Naive thymus-derived CD4-positive, alpha-beta T cell (primary cell): Measurements from ENCODE around the gene ADGRB3. TPM values are rescaled to one million over a fixed set of nuclear protein-coding genes. Genes with fewer than 3 reads are reported as not detected.

Experiments
- ATAC-seq: fragments of 150-1000 bp; cut with Tn5 transposase; 2 replicates; pipeline ENCODE4 v1.10.0; 2021; ENCODE audit warnings: mild to moderate bottlenecking, moderate library complexity
- CTCF ChIA-PET: fragments of 350-600 bp; sonication (Branson Sonifier 250); formaldehyde crosslinking; loops from one replicate; lab custom pipeline; 2021; ENCODE audit warnings: antibody characterized with exemption; lab: Charles Lee
- POLR2A ChIA-PET: fragments of 350-600 bp; sonication (Branson Sonifier 250); formaldehyde crosslinking; loops from one replicate; lab custom pipeline; 2021; ENCODE audit warnings: antibody characterized with exemption, inconsistent platforms; lab: Charles Lee
- DNase-seq, 9 donors: peaks; one replicate each; pipeline versions ENCODE4 v3.0.0 to v3.0.0-alpha.2; 2020 to 2022; ENCODE audit warnings: mixed read lengths in 1 of 9
- H3K27ac ChIP-seq: one replicate; pipeline ENCODE4 v1.7.0; 2013; ENCODE audit warnings: mild to moderate bottlenecking, low read depth, low read length, moderate library complexity
- H3K27me3 ChIP-seq, 2 donors: one replicate each; pipeline ENCODE4 v1.7.0; 2013; ENCODE audit warnings: low read length in 2 of 2, mild to moderate bottlenecking in 2 of 2, moderate library complexity in 2 of 2; ENCODE audit not compliant: control insufficient read depth in 2 of 2, insufficient read depth in 2 of 2
- H3K36me3 ChIP-seq, 3 experiments: 1 replicate in 2 of 3; 2 replicates in 1 of 3; pipeline ENCODE4 v1.7.0; 2013; ENCODE audit warnings: low read length in 3 of 3, mild to moderate bottlenecking in 3 of 3, moderate library complexity in 1 of 3; ENCODE audit not compliant: insufficient read depth in 3 of 3, control insufficient read depth in 2 of 3
- H3K4me1 ChIP-seq, 2 donors: one replicate each; pipeline ENCODE4 v1.7.0; 2013; ENCODE audit warnings: low read length in 2 of 2, mild to moderate bottlenecking in 2 of 2, moderate library complexity in 1 of 2; ENCODE audit not compliant: control insufficient read depth in 2 of 2, insufficient read depth in 2 of 2
- H3K4me3 ChIP-seq: 2 replicates; pipeline ENCODE4 v1.7.0; 2013; ENCODE audit warnings: mild to moderate bottlenecking, low read length
- H3K9me3 ChIP-seq, 3 experiments: 1 replicate in 2 of 3; 2 replicates in 1 of 3; pipeline ENCODE4 v1.7.0; 2013; ENCODE audit warnings: low read length in 3 of 3; ENCODE audit not compliant: control insufficient read depth in 2 of 3
- H3K27ac Mint-ChIP-seq, 9 donors: one replicate each; pipeline ENCODE4 v1.8.0; 2020 to 2022; ENCODE audit warnings: mixed read lengths in 9 of 9, mild to moderate bottlenecking in 8 of 9, moderate library complexity in 5 of 9, inconsistent platforms in 2 of 9
- H3K27me3 Mint-ChIP-seq, 5 donors: one replicate each; pipeline ENCODE4 v1.8.0; 2021 to 2022; ENCODE audit warnings: mixed read lengths in 5 of 5, mild to moderate bottlenecking in 1 of 5
- H3K36me3 Mint-ChIP-seq, 5 donors: one replicate each; pipeline ENCODE4 v1.8.0; 2020 to 2022; ENCODE audit warnings: mixed read lengths in 5 of 5, mild to moderate bottlenecking in 3 of 5, inconsistent platforms in 1 of 5
- H3K4me1 Mint-ChIP-seq, 7 donors: one replicate each; pipeline ENCODE4 v1.8.0; 2020 to 2022; ENCODE audit warnings: mixed read lengths in 7 of 7, mild to moderate bottlenecking in 3 of 7, inconsistent platforms in 1 of 7
- H3K4me3 Mint-ChIP-seq, 10 donors: one replicate each; pipeline ENCODE4 v1.8.0; 2020 to 2022; ENCODE audit warnings: mild to moderate bottlenecking in 10 of 10, mixed read lengths in 10 of 10, moderate library complexity in 6 of 10, inconsistent platforms in 2 of 10
- H3K9me3 Mint-ChIP-seq, 11 donors: one replicate each; pipeline ENCODE4 v1.8.0; 2020 to 2022; ENCODE audit warnings: mixed read lengths in 11 of 11, mild to moderate bottlenecking in 4 of 11, inconsistent platforms in 1 of 11, moderate library complexity in 1 of 11
- intact Hi-C, 2 donors: fragments of 100-400 bp; cut with micrococcal nuclease; formaldehyde crosslinking; loops; one replicate each; pipeline ENCODE4 v1.15.1; 2023
- polyA plus RNA-seq, 2 donors: library from polyadenylated mRNA; unstranded; fragments of 300-500 nt; fragmentation: Illumina TruSeq; gene quantifications; one replicate each; pipeline ENCODE4 v1.2.3, GENCODE V29; 2021
- total RNA-seq, 6 experiments: library from RNA in 5 of 6; stranded (reverse) in 5 of 6; gene quantifications; 1 replicate in 5 of 6; 2 replicates in 1 of 6; pipeline ENCODE4 v1.2.3 and lab custom pipeline; 2021 to 2026

The ADGRB3 gene
- total and polyA plus RNA-seq, 7 experiments from 2014 or later: not detected

- H3K4me3 Mint-ChIP-seq: no peak overlapping the region
- H3K27ac Mint-ChIP-seq: no peak overlapping the region
- Histone ChIP-seq H3K27me3 (peaks cover 0 to 5% of the 10 kb centered on the region in 2 donors), H3K27ac (no peak overlapping the region), H3K36me3 (no peaks in the 10 kb centered on the region), H3K4me3 (no peak overlapping the region), H3K9me3 (no peaks in the 10 kb centered on the region), H3K4me1 (no peaks in the 10 kb centered on the region)
- intact Hi-C loops: loop anchor here (1.0 to 10.0 kb wide), 6 partner anchors 140 to 1471 kb away; no protein-coding TSS in a partner anchor
- POLR2A ChIA-PET: no interaction called here
- H3K36me3 Mint-ChIP-seq: peaks cover 0 to 4% (median 0%) of the 10 kb centered on the region in 5 donors
- H3K9me3 Mint-ChIP-seq: peaks cover 0 to 6% (median 0%) of the 10 kb centered on the region in 11 donors
- ATAC-seq (no peak), DNase-seq (no peak)
- peaks cover 12 to 32% (median 23%) of the 10 kb centered on the region in 7 donors for H3K4me1 Mint-ChIP-seq
- H3K27me3 Mint-ChIP-seq: peaks cover 43 to 64% (median 59%) of the 10 kb centered on the region in 5 donors
- CTCF ChIA-PET: no interaction called here
Measured at GRCh38 chr6:68637782-68638181, 2.7 kb downstream of the ADGRB3 start.

GRCh38 chr6:68638230-68638900 is 3.3 kb downstream of the ADGRB3 start:
- ChIA-PET CTCF (no interaction called here), POLR2A (no interaction called here)
- no peak overlapping the region for H3K27ac Mint-ChIP-seq
- H3K36me3 ChIP-seq: no peaks in the 10 kb centered on the region
- no peak overlapping the region for H3K27ac ChIP-seq
- H3K36me3 Mint-ChIP-seq: peaks cover 0 to 4% (median 0%) of the 10 kb centered on the region in 5 donors
- peaks cover 0 to 5% of the 10 kb centered on the region in 2 donors for H3K27me3 ChIP-seq
- ATAC-seq (no peak), DNase-seq (no peak)
- H3K9me3 Mint-ChIP-seq: peaks cover 0 to 6% (median 0%) of the 10 kb centered on the region in 11 donors
- peaks cover 37 to 58% (median 55%) of the 10 kb centered on the region in 5 donors for H3K27me3 Mint-ChIP-seq
- intact Hi-C loops: loop anchor here (1.0 to 10.0 kb wide), 5 partner anchors 139 to 1086 kb away; no protein-coding TSS in a partner anchor
- H3K4me3 Mint-ChIP-seq: no peak overlapping the region
- H3K4me1 Mint-ChIP-seq: peaks cover 12 to 32% (median 23%) of the 10 kb centered on the region in 7 donors
- H3K9me3 ChIP-seq: no peaks in the 10 kb centered on the region
- no peak overlapping the region for H3K4me3 ChIP-seq
- H3K4me1 ChIP-seq: no peaks in the 10 kb centered on the region

GRCh38 chr6:68639211-68639610 is 4.1 kb downstream of the ADGRB3 start:
- Mint-ChIP-seq H3K27ac (no peak overlapping the region), H3K4me3 (no peak overlapping the region), H3K9me3 (peaks cover 0 to 6% (median 0%) of the 10 kb centered on the region in 11 donors), H3K4me1 (peaks cover 4 to 26% (median 18%) of the 10 kb centered on the region in 7 donors), H3K36me3 (peaks cover 0 to 4% (median 0%) of the 10 kb centered on the region in 5 donors), H3K27me3 (peaks cover 28 to 50% (median 47%) of the 10 kb centered on the region in 5 donors)
- Histone ChIP-seq H3K4me3 (no peak overlapping the region), H3K27me3 (peaks cover 0 to 5% of the 10 kb centered on the region in 2 donors), H3K9me3 (no peaks in the 10 kb centered on the region), H3K36me3 (no peaks in the 10 kb centered on the region), H3K27ac (no peak overlapping the region), H3K4me1 (no peaks in the 10 kb centered on the region)
- ATAC-seq (no peak), DNase-seq (no peak)
- CTCF ChIA-PET: no interaction called here
- POLR2A ChIA-PET: no interaction called here
- intact Hi-C loops: loop anchor here (2.0 to 10.0 kb wide), 4 partner anchors 138 to 1086 kb away; no protein-coding TSS in a partner anchor

- intact Hi-C loops: loop anchor here (2.0 to 10.0 kb wide), 4 partner anchors 137 to 1085 kb away; no protein-coding TSS in a partner anchor
- DNase-seq: no peak
- ChIA-PET CTCF (no interaction called here), POLR2A (no interaction called here)
- H3K9me3 Mint-ChIP-seq: peaks cover 0 to 4% (median 0%) of the 10 kb centered on the region in 11 donors
- H3K4me1 Mint-ChIP-seq: peaks cover 0 to 21% (median 13%) of the 10 kb centered on the region in 7 donors
- Histone ChIP-seq H3K9me3 (no peaks in the 10 kb centered on the region), H3K4me1 (no peaks in the 10 kb centered on the region), H3K27ac (no peak overlapping the region), H3K36me3 (no peaks in the 10 kb centered on the region), H3K27me3 (peaks cover 0 to 5% of the 10 kb centered on the region in 2 donors), H3K4me3 (no peak overlapping the region)
- H3K27ac Mint-ChIP-seq: no peak overlapping the region
- ATAC-seq: no peak
- H3K36me3 Mint-ChIP-seq: peaks cover 0 to 4% (median 0%) of the 10 kb centered on the region in 5 donors
- peaks cover 24 to 51% (median 45%) of the 10 kb centered on the region in 5 donors for H3K27me3 Mint-ChIP-seq
- H3K4me3 Mint-ChIP-seq: peak overlapping the region in 1 of 10 donors; percentile 36
Measured at GRCh38 chr6:68639826-68640490, 4.9 kb downstream of the ADGRB3 start.

- H3K9me3 ChIP-seq: no peaks in the 10 kb centered on the region
- ChIA-PET CTCF (no interaction called here), POLR2A (no interaction called here)
- ATAC-seq (no peak), DNase-seq (no peak)
- peaks cover 0 to 5% of the 10 kb centered on the region in 2 donors for H3K27me3 ChIP-seq
- no peak overlapping the region for H3K27ac ChIP-seq
- H3K27me3 Mint-ChIP-seq: peaks cover 23 to 48% (median 42%) of the 10 kb centered on the region in 5 donors
- H3K36me3 Mint-ChIP-seq: peaks cover 0 to 4% (median 0%) of the 10 kb centered on the region in 5 donors
- peaks cover 0 to 4% (median 0%) of the 10 kb centered on the region in 11 donors for H3K9me3 Mint-ChIP-seq
- H3K4me1 ChIP-seq: no peaks in the 10 kb centered on the region
- no peak overlapping the region for H3K4me3 ChIP-seq
- H3K27ac Mint-ChIP-seq: no peak overlapping the region
- H3K4me3 Mint-ChIP-seq: no peak overlapping the region
- peaks cover 0 to 17% (median 10%) of the 10 kb centered on the region in 7 donors for H3K4me1 Mint-ChIP-seq
- intact Hi-C loops: no loop called here
- H3K36me3 ChIP-seq: no peaks in the 10 kb centered on the region
Measured at GRCh38 chr6:68640491-68640835, 5.4 kb downstream of the ADGRB3 start.

GRCh38 chr6:68641172-68641571 is 6.1 kb downstream of the ADGRB3 start:
- no peak overlapping the region for H3K27ac ChIP-seq
- ATAC-seq (no peak), DNase-seq (no peak)
- H3K4me1 Mint-ChIP-seq: peaks cover 0 to 10% (median 4%) of the 10 kb centered on the region in 7 donors
- CTCF ChIA-PET: no interaction called here
- H3K4me3 ChIP-seq: no peak overlapping the region
- H3K9me3 Mint-ChIP-seq: peaks cover 0 to 4% (median 0%) of the 10 kb centered on the region in 11 donors
- H3K27ac Mint-ChIP-seq: no peak overlapping the region
- intact Hi-C loops: no loop called here
- peaks cover 0 to 5% of the 10 kb centered on the region in 2 donors for H3K27me3 ChIP-seq
- H3K4me3 Mint-ChIP-seq: no peak overlapping the region
- peaks cover 0 to 4% (median 0%) of the 10 kb centered on the region in 5 donors for H3K36me3 Mint-ChIP-seq
- no peaks in the 10 kb centered on the region for H3K36me3 ChIP-seq
- peaks cover 16 to 41% (median 35%) of the 10 kb centered on the region in 5 donors for H3K27me3 Mint-ChIP-seq
- no peaks in the 10 kb centered on the region for H3K9me3 ChIP-seq
- POLR2A ChIA-PET: no interaction called here
- no peaks in the 10 kb centered on the region for H3K4me1 ChIP-seq
